GM19328 (cell line): ENCODE data around the gene APOA4.
"Not testable (repeated sequence)": the region's sequence is repeated elsewhere in the genome, so short reads cannot be mapped to it uniquely, and the experiment has no call there.

Source experiments
- ATAC-seq: cut with Tn5 transposase; IDR thresholded peaks from one replicate; pipeline ENCODE4 v1.9.1; 2021; ENCODE audit warnings: mild to moderate bottlenecking, moderate library complexity; ENCODE audit not compliant: unreplicated experiment

Gene APOA4

DNA sequence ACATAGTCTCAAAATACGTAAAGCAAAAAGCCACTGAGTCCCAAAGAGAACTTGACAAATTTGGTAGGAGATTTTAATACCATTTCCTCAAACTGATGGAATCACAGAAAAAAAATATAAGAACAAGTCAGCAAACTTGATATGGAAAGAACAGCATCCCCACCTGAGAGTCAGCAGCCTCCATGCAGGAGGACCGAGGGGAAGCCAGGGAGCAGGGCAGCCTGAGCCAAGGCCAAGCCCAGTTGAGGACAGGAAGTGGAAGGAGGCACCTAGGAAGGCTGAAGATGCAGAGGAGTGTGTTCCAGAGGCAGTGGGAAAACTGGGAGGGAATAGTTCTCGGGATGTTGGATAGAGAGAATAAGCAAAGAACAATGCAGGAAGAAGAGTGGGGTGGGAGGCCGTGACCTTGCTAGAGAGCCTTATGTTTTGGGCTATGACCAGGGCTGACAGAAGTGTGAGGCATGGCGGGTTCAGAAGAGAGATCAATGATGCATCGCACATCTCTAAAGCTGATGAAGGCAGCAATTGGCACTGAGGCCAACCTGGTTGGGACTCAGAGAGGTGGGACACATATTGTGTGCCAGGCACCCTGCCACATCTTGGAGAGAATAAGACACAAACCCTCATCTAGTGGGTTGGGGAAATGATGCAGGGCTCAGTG lies 15.4 kb downstream of the APOA4 start:
- no peak for ATAC-seq

DNA sequence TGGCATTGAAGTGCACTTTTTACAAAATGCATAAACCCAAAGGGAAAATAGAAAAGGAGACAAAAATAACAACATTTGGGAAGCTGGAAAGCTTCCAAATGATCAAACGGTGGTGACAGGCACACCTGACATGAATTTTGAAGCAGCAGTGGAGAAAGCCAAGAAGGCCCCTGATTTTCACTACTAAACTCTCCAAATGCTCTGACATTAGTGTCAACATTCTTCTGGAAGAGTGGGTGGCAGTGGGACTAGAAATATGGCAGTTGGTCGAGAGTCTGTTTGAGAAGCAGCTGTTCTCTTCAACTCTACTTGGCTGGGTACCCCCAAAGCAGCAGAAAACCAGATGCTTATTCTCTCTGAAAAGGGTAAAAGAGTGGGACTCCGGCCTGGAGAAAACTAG lies 19.1 kb downstream of the APOA4 start:
- no peak for ATAC-seq

- not testable (repeated sequence) for ATAC-seq
Measured at GRCh38 chr11:116801662-116802061, 21.4 kb downstream of the APOA4 start.

DNA sequence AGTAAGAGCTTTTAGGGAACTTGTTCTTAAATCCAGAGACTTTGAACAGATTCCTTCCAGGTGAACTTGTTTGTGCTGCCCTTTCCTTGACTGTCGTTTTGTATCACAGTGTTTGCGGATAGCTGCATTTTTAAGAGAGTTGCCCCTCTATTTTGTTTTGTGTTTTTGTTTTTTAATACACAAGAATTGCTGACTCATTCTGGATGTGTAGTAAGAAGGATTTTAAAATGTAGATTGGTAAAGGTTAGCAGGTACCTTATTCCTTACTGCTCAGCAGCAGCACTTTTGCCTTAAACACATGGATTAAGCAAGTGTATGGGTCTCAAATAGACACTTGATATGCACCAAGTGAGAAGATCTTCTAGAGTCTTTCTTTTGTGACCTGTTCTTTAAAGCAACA lies 22.5 kb downstream of the APOA4 start:
- no peak for ATAC-seq

DNA sequence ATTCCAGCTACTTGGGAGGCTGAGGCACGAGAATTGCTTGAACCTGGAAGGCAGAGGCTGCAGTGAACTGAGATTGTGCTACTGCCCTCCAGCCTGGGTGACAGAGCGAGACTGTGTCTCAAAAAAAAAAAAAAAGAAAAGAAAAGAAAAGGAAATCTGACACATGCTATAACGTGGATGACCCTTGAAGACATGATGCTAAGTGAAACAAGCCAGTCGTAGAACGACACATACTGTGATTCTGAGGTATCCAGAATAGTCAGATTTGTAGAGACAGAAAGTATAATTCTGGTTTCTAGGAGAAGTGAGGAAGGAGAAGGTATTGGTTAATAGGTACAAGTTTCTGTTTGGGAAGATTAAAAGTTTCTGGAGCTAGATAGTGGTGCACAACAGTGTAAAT lies 24.7 kb downstream of the APOA4 start:
- no peak for ATAC-seq

- ATAC-seq, result no peak
Measured at GRCh38 chr11:116797816-116798215, 25.3 kb downstream of the APOA4 start.

DNA sequence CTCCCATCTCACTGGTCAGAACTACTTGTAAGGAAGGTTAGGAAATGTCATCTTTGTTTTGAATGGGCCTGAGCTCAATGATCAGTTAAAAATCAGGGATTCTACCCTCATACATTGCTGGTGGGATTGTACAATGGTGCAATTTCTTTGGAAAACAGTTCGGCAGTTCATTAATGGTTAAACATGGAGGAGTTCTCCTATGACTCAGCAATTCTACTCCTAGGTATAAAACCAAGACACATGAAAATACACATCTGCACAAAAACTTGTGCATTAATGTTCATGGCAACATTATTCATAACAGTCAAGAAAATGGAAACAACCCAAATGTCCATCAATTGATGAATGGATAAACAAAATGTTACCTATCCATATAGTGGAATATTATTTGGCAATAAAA lies 26.6 kb downstream of the APOA4 start:
- no peak for ATAC-seq

- no peak for ATAC-seq
Measured at GRCh38 chr11:116794851-116795250, 28.3 kb downstream of the APOA4 start.

GRCh38 chr11:116793772-116794097 lies 29.4 kb downstream of the APOA4 start:
- no peak for ATAC-seq

GRCh38 chr11:116792869-116793771 lies 30.0 kb downstream of the APOA4 start:
- no peak for ATAC-seq

DNA sequence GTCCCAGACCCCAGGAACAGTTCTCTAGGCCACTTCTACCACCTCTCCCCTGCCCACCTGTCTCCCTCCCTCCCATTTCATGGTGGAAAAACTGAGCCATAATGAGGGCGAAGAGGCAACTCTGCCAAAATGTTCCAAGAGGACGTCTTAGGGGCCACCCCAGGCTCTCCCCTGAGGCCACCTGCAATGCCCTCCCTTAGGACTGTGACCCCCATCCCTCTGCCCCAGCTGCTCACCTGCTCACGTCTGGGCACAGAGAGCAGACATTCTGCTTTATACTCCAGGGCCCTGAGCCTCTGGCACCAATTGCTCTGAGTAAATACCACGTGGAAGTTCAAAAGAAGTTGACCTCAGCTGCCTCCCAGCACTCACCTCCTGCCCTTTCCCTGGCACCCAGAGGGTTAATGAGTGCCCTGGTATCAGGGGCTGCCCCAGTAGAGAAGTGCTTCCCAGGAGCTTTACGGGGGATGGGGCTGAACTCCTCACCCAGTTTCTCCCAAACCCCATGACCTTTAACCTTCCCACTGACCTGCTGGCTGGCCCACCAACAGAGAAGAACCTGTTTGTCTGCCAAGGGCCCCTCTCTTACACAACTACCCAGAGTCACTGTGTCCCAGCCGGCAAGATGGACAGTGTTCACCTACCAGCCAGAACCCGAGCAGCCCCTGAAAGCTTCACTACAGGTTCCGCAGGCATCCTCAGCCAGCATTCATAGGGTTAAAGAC lies 30.8 kb downstream of the APOA4 start:
- ATAC-seq, result no peak

GRCh38 chr11:116791813-116792143 lies 31.3 kb downstream of the APOA4 start, which contains the start of gene APOA5:
TSS of gene APOA5 (minus strand) at chr11:116791879. CDS start at chr11:116791860, 19 bp downstream.
- no peak for ATAC-seq

DNA sequence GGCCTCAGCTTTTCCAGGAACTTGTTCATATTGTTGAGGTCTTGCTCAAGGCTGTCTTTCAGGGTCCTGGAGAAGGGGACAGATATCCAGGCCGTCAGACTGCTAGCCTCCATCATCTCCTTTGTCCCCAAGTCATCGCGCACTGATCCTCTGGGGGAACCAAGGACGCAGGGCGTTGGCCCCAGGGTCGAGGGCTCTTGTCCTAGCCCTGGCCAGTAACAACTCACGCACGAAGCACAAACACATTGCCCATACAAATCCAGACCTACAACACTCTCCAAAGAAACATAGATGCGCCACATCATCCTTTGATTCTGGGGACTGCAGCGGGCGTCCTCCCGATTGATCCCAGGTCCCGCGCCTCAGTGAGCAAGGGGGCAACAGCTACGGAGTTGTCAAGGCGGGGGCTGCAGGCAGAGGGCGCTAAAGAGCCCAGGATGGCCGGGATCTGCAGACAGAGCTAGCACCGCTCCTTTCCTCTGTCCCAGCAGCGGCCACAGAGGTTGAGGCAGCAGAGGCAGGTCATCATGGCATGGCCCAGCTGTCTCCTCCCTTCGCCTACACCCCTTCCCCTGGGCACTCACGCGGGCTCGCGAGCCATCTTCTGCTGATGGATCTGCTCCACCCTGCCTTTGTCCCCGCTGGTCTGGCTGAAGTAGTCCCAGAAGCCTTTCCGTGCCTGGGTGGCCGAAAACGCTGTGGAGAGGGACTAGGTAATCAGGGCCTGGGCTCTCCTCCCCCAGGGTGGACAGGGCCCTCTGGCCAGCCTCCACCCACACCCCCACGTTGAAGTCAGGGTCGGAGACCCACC lies 31.9 kb downstream of the APOA4 start:
- ATAC-seq, result no peak

- ATAC-seq, result no peak
Measured at GRCh38 chr11:116790167-116791001, 32.7 kb downstream of the APOA4 start.

GRCh38 chr11:116788975-116789374 lies 34.1 kb downstream of the APOA4 start:
- no peak for ATAC-seq

DNA sequence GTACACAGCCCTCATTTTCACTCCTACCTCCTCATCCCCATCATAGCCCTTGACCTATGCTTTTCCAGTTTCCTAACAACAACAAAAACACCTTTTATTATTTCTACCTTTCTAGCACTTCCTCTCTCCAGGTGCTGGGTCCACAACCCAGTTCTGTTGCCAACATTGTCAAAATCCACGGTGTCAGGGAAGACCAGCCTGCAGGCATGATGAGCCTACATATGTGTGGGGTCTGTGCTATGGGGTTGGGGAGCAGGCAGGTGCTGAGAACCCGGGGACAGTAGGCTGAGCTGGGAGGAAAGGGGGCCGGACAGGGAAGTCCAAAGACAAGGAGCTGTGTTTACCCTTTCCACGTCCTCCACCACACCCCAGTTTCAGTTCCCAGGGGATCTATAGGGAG lies 34.6 kb downstream of the APOA4 start:
- no peak for ATAC-seq

GRCh38 chr11:116787786-116788486 lies 35.2 kb downstream of the APOA4 start, which contains the start of gene ZPR1:
TSS of gene ZPR1 (minus strand) at chr11:116788023. CDS start at chr11:116787990, 33 bp downstream.
- peak; percentile 80 for ATAC-seq

GRCh38 chr11:116787436-116787785 lies 35.7 kb downstream of the APOA4 start:
- ATAC-seq, result no peak

GRCh38 chr11:116786966-116787365 lies 36.1 kb downstream of the APOA4 start:
- ATAC-seq, result no peak
